ENCODE measurements around the gene SIM2.

The SIM2 gene

GRCh38 chr21:36769051-36769839, 70.3 kb downstream of the SIM2 start:
- DNase-seq: no peak

- DNase-seq: no peak
Observed at GRCh38 chr21:36773117-36773516, 74.2 kb downstream of the SIM2 start.

- no peak for DNase-seq
Observed at GRCh38 chr21:36773995-36774394, 75.1 kb downstream of the SIM2 start.

GRCh38 chr21:36776981-36777617, 78.2 kb downstream of the SIM2 start:
- DNase-seq: no peak

GRCh38 chr21:36780861-36781260, 81.9 kb downstream of the SIM2 start:
- no peak for DNase-seq

- DNase-seq: no peak
Observed at GRCh38 chr21:36783612-36784374, 84.9 kb downstream of the SIM2 start.

- DNase-seq: no peak
Observed at GRCh38 chr21:36784947-36785346, 86.0 kb downstream of the SIM2 start.

- DNase-seq: no peak
Observed at GRCh38 chr21:36785615-36786014, 86.7 kb downstream of the SIM2 start.

GRCh38 chr21:36786186-36786585, 87.3 kb downstream of the SIM2 start:
- no peak for DNase-seq

- DNase-seq: no peak
Observed at GRCh38 chr21:36788120-36788638, 89.3 kb downstream of the SIM2 start.

- DNase-seq: no peak
Observed at GRCh38 chr21:36790616-36791015, 91.7 kb downstream of the SIM2 start.

- no peak for DNase-seq
Observed at GRCh38 chr21:36791180-36791579, 92.3 kb downstream of the SIM2 start.

- DNase-seq: no peak
Observed at GRCh38 chr21:36791695-36792470, 93.0 kb downstream of the SIM2 start.

GRCh38 chr21:36792505-36792967, 93.6 kb downstream of the SIM2 start:
- no peak for DNase-seq

GRCh38 chr21:36796070-36796469, 97.2 kb downstream of the SIM2 start:
- no peak for DNase-seq

GRCh38 chr21:36798491-36798890, 99.6 kb downstream of the SIM2 start:
- DNase-seq: no peak

Measured in effector CD8-positive, alpha-beta T cell (primary cell).